ENCODE measurements around the gene MROH7.

DNA sequence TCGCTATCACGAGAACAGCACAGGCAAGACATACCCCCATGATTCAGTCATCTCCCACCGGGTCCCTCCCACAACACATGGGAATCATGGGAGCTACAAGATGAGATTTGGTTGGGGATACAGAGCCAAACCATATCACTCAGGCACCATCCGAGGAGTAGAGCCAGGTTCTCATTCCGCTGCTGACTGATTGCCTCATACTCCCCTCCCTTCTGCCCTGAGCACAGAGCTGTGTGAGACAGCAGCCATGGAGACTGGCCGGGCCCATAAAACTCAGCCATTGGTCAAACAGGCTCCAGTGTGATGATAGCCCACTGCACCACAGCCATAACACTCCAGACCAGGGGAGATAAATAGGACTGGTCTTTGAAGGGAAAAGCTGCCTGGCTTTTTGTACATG lies 96.7 kb downstream of the MROH7 start:
- TF ChIP-seq, protein P1, sequence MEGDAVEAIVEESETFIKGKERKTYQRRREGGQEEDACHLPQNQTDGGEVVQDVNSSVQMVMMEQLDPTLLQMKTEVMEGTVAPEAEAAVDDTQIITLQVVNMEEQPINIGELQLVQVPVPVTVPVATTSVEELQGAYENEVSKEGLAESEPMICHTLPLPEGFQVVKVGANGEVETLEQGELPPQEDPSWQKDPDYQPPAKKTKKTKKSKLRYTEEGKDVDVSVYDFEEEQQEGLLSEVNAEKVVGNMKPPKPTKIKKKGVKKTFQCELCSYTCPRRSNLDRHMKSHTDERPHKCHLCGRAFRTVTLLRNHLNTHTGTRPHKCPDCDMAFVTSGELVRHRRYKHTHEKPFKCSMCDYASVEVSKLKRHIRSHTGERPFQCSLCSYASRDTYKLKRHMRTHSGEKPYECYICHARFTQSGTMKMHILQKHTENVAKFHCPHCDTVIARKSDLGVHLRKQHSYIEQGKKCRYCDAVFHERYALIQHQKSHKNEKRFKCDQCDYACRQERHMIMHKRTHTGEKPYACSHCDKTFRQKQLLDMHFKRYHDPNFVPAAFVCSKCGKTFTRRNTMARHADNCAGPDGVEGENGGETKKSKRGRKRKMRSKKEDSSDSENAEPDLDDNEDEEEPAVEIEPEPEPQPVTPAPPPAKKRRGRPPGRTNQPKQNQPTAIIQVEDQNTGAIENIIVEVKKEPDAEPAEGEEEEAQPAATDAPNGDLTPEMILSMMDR (IDR thresholded peaks at IDR 0.05) = no peak
- TF ChIP-seq POLR2A (IDR thresholded peaks at IDR 0.05) (no peak), POLR2AphosphoS5 (IDR thresholded peaks at IDR 0.05) (no peak), EP300 (IDR thresholded peaks at IDR 0.05) (no peak)
